AG04450 (cell line): ENCODE data around the gene TAMM41. TPM values are rescaled to one million over a fixed set of nuclear protein-coding genes. Genes with fewer than 3 reads are reported as not detected.
A peak's percentile ranks its signal among the peaks of the same experiment; 100 is the strongest.

ENCODE experiments used
- CTCF ChIA-PET: fragments of 300-600, 350-600 bp; formaldehyde crosslinking; extraction: SDS; loops from one replicate; lab custom pipeline; 2022; ENCODE audit warnings: antibody characterized with exemption, inconsistent platforms; lab: Charles Lee
- POLR2A ChIA-PET: fragments of 350-600 bp; formaldehyde crosslinking; extraction: SDS; loops from one replicate; lab custom pipeline; 2021; ENCODE audit warnings: antibody characterized with exemption, inconsistent platforms; lab: Yijun Ruan, JAX
- DNase-seq: peaks from one replicate; pipeline ENCODE4 v3.0.0-alpha.2; 2011; ENCODE audit warnings: low read depth, low spot score
- H3K27ac ChIP-seq: one replicate; pipeline ENCODE4 v1.5.1; 2012; ENCODE audit warnings: low read depth, low read length, control low read depth
- H3K27me3 ChIP-seq: one replicate; pipeline ENCODE4 v1.6.0; 2012; ENCODE audit warnings: low read length; ENCODE audit not compliant: control insufficient read depth, insufficient read depth
- H3K4me3 ChIP-seq: 2 replicates; pipeline ENCODE4 v1.5.1; 2011; ENCODE audit warnings: mild to moderate bottlenecking, low read depth, low read length, control low read depth
- H3K9me3 ChIP-seq: 2 replicates; pipeline ENCODE4 v1.5.1; 2012; ENCODE audit warnings: low read length; ENCODE audit not compliant: control insufficient read depth, insufficient read depth
- polyA plus RNA-seq: library from polyadenylated mRNA; depleted of rRNA; stranded (reverse); fragments of >200 nt; gene quantifications from 2 replicates; pipeline ENCODE4 v1.2.3, GENCODE V29; 2011
- TF ChIP-seq, protein P1 (sequence below): IDR thresholded peaks from 2 replicates; pipeline ENCODE4 v1.5.1; 2011; ENCODE audit warnings: low read depth, low read length, control low read depth, inconsistent platforms

TAMM41 gene
- polyA plus RNA-seq, 1 experiment: 12.7 TPM

DNA sequence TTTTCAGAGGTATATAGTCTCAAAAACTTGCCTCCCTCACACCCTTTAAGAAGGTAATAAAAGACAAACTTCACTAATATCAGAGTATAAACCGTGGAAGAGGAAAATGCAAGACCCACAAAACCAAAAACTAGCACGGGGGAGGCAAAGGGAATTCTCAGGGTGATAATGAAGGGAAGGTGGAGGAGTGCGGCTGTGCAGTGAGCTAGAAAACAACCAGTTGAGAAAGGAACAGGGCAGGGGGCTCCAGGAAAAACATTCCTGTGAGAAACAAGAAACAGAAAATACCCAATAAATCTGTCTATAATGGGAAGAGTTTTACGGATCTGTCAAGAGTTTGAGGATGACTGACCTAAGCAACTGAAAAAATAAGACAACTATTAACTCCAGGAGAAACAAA lies 31.6 kb downstream of the TAMM41 start:
- Histone ChIP-seq H3K27me3 (no peaks in the 10 kb centered on the region), H3K4me3 (no peak overlapping the region), H3K27ac (no peak overlapping the region), H3K9me3 (no peaks in the 10 kb centered on the region)
- POLR2A ChIA-PET: no interaction called here
- TF ChIP-seq, protein P1, sequence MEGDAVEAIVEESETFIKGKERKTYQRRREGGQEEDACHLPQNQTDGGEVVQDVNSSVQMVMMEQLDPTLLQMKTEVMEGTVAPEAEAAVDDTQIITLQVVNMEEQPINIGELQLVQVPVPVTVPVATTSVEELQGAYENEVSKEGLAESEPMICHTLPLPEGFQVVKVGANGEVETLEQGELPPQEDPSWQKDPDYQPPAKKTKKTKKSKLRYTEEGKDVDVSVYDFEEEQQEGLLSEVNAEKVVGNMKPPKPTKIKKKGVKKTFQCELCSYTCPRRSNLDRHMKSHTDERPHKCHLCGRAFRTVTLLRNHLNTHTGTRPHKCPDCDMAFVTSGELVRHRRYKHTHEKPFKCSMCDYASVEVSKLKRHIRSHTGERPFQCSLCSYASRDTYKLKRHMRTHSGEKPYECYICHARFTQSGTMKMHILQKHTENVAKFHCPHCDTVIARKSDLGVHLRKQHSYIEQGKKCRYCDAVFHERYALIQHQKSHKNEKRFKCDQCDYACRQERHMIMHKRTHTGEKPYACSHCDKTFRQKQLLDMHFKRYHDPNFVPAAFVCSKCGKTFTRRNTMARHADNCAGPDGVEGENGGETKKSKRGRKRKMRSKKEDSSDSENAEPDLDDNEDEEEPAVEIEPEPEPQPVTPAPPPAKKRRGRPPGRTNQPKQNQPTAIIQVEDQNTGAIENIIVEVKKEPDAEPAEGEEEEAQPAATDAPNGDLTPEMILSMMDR: no peak
- CTCF ChIA-PET: interaction anchor here (1.2 to 3.6 kb wide), 2 partner anchors 11 to 436 kb away, joined by 3 to 24 read pairs; no protein-coding TSS in a partner anchor
- DNase-seq: no peak

DNA sequence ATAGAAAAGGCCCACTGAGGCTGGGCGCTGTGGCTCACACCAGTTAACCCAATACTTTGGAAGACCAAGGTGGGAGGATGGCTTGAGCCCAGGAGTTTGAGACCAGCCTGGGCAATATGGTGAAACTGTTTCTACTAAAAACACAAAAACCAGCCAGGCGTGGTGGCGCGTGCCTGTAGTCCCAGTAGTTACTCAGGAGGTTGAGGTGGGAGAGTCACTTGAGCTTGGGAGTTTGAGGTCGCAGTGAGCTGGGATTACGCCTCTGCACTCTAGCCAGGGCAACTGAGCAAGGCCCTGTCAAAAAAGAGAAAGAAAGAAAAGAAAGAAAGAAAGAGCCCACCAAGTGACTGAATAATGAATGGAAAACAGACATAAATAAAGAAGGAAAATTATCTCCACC lies 32.0 kb downstream of the TAMM41 start:
- Histone ChIP-seq H3K27ac (no peak overlapping the region), H3K9me3 (no peaks in the 10 kb centered on the region), H3K4me3 (no peak overlapping the region), H3K27me3 (no peaks in the 10 kb centered on the region)
- ChIA-PET POLR2A (no interaction called here), CTCF (interaction anchor here (1.2 to 3.6 kb wide), 3 partner anchors 11 to 436 kb away, joined by 3 to 24 read pairs (median 4); no protein-coding TSS in a partner anchor)
- DNase-seq: no peak
- TF ChIP-seq, protein P1: no peak

DNA sequence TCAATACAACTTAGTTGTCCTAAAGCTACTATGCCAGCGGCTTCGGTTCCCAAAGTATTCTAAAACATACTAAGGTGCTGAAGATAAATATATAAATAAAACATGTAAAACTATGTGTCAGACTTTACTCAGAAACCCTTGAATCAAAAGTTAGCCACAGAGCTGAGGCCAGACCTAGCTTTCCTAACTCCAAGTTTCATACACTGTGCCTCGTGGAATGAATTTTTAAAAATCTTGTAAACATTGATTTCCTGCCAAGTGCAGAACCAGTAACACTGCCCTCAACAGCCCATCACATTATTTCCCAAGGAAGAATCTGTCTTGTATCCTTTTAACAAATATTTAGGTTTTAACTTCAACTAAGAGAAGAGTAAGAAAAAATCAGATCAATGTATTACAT lies 36.4 kb downstream of the TAMM41 start:
- Histone ChIP-seq H3K27ac (no peak overlapping the region), H3K4me3 (no peak overlapping the region), H3K9me3 (no peaks in the 10 kb centered on the region), H3K27me3 (no peaks in the 10 kb centered on the region)
- peak; percentile 79 for DNase-seq
- TF ChIP-seq, protein P1: no peak
- POLR2A ChIA-PET: interaction anchor here (0.6 to 0.7 kb wide), 2 partner anchors 16 to 17 kb away, joined by 3 to 4 read pairs; no protein-coding TSS in a partner anchor
- CTCF ChIA-PET: interaction anchor here (0.6 to 2.6 kb wide), 3 partner anchors 25 to 431 kb away, joined by 3 to 13 read pairs (median 3); no protein-coding TSS in a partner anchor

DNA sequence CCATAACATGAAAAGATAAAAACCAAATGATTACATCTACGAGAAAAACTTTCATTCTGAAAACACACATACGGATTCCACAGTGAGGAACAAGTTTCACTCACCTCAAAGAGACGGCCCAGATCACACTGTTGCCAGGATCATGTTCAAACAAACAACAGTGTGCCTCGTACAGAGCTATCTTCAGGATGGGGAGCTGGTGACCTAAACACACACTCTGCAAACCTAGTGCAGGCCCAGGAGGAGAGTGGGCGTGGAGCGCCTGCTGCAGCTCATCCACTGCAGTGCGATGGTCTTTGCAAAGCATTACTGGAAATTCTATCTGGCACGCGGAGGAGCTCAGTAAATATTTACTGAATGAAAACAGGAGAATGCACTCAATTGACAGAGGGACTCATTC lies 38.5 kb downstream of the TAMM41 start:
- CTCF ChIA-PET: interaction anchor here (1.4 to 1.7 kb wide), 4 partner anchors 9 to 157 kb away, joined by 4 to 8 read pairs (median 4); no protein-coding TSS in a partner anchor
- TF ChIP-seq, protein P1: no peak
- no peak for DNase-seq
- Histone ChIP-seq H3K27me3 (no peaks in the 10 kb centered on the region), H3K4me3 (no peak overlapping the region), H3K9me3 (no peaks in the 10 kb centered on the region), H3K27ac (peak overlapping the region; percentile 54)
- POLR2A ChIA-PET: no interaction called here

DNA sequence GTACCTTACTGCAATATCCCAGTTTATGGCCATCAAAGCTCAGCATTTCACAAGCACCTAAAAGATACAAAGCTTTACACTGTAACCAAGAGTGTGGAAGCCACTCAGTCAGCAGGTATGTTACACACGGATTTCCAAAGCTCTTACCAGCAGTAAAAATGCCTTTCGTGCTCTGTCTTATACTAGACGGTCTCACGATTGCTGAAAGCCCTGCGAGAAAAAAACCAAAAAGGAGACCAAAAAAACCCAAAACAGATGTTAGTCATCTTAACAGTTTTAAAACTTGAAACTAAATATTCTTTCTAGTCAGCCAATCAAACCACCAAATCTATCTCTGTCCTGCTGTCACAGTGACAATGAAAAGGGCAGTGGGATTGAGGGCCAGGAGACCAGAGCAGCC lies 39.0 kb downstream of the TAMM41 start:
- TF ChIP-seq, protein P1: no peak
- Histone ChIP-seq H3K27ac (peak overlapping the region; percentile 54), H3K27me3 (no peaks in the 10 kb centered on the region), H3K4me3 (no peak overlapping the region), H3K9me3 (no peaks in the 10 kb centered on the region; the same call in 1 of the 2 replicates)
- ChIA-PET POLR2A (no interaction called here), CTCF (interaction anchor here (1.4 to 1.7 kb wide), 4 partner anchors 8 to 156 kb away, joined by 4 to 8 read pairs (median 4); no protein-coding TSS in a partner anchor)
- no peak for DNase-seq
